ENCODE results near the gene MAEL. TPM values are rescaled to one million over a fixed set of nuclear protein-coding genes. Genes with fewer than 3 reads are reported as not detected.

Gene MAEL
- total RNA-seq, 4 donors from 2014 or later: not detected

GRCh38 chr1:166953491-166953890, 35.6 kb upstream of the MAEL start:
- peaks cover under 1% of the 10 kb centered on the region for H3K27me3 ChIP-seq
- no peak overlapping the region for H3K27ac ChIP-seq
- TF ChIP-seq CTCF (IDR thresholded peaks at IDR 0.05) (no peak), POLR2A (IDR thresholded peaks at IDR 0.05) (no peak), POLR2AphosphoS5 (IDR thresholded peaks at IDR 0.05) (no peak), EP300 (IDR thresholded peaks at IDR 0.05; ENCODE audit: low read depth) (no peak)
- no peak for DNase-seq
- H3K36me3 ChIP-seq: no peaks in the 10 kb centered on the region
- no peaks in the 10 kb centered on the region for H3K9me3 ChIP-seq
- H3K4me1 ChIP-seq: peaks cover 0 to 14% (median 4%) of the 10 kb centered on the region in 4 donors
- intact Hi-C loops (cut with DNase I; ENCODE audit: low total_unique reads) (no loop called here), in situ Hi-C loops (cut with MboI; ENCODE audit: low pct_ligation_motif_present in 1 of 4, low pct_unique_long_range_greater_than_20kb in 1 of 4, low sequenced_read_pairs in 3 of 4) (no loop called here)
- no peak overlapping the region for H3K4me3 ChIP-seq

- no peaks in the 10 kb centered on the region for H3K9me3 ChIP-seq
- no peak for DNase-seq
- H3K4me3 ChIP-seq: no peak overlapping the region
- peaks cover 0 to 13% (median 4%) of the 10 kb centered on the region in 4 donors for H3K4me1 ChIP-seq
- in situ Hi-C loops (cut with MboI; ENCODE audit: low pct_ligation_motif_present in 1 of 4, low pct_unique_long_range_greater_than_20kb in 1 of 4, low sequenced_read_pairs in 3 of 4): no loop called here
- WGBS, 2 donors (ENCODE audit: low coverage in 1 of 2): 91% methylated on average over 2 of the region's 2 CpGs; no CpG with 5 or more reads in 1 of the 2 donors
- no peak overlapping the region for H3K27ac ChIP-seq
- H3K27me3 ChIP-seq: no peaks in the 10 kb centered on the region
- H3K36me3 ChIP-seq: no peaks in the 10 kb centered on the region
- intact Hi-C loops (cut with DNase I; ENCODE audit: low total_unique reads): no loop called here
- TF ChIP-seq EP300 (IDR thresholded peaks at IDR 0.05; ENCODE audit: low read depth): no peak
- no peak for TF ChIP-seq CTCF (IDR thresholded peaks at IDR 0.05)
- no peak for TF ChIP-seq POLR2AphosphoS5 (IDR thresholded peaks at IDR 0.05)
- TF ChIP-seq POLR2A (IDR thresholded peaks at IDR 0.05): no peak
Measured at GRCh38 chr1:166956057-166956850, 32.8 kb upstream of the MAEL start.

GRCh38 chr1:166956872-166957271, 32.2 kb upstream of the MAEL start:
- no peaks in the 10 kb centered on the region for H3K36me3 ChIP-seq
- TF ChIP-seq POLR2AphosphoS5 (IDR thresholded peaks at IDR 0.05) (no peak), EP300 (IDR thresholded peaks at IDR 0.05; ENCODE audit: low read depth) (no peak), CTCF (IDR thresholded peaks at IDR 0.05) (no peak), POLR2A (IDR thresholded peaks at IDR 0.05) (no peak)
- in situ Hi-C loops (cut with MboI; ENCODE audit: low pct_ligation_motif_present in 1 of 4, low pct_unique_long_range_greater_than_20kb in 1 of 4, low sequenced_read_pairs in 3 of 4) (no loop called here), intact Hi-C loops (cut with DNase I; ENCODE audit: low total_unique reads) (no loop called here)
- no peaks in the 10 kb centered on the region for H3K9me3 ChIP-seq
- peaks cover 0 to 7% (median 3%) of the 10 kb centered on the region in 4 donors for H3K4me1 ChIP-seq
- WGBS, 2 donors (ENCODE audit: low coverage in 1 of 2): 93 to 97% methylated on average over 2 of the region's 2 CpGs
- H3K27me3 ChIP-seq: no peaks in the 10 kb centered on the region
- H3K27ac ChIP-seq: no peak overlapping the region
- DNase-seq: no peak
- no peak overlapping the region for H3K4me3 ChIP-seq

GRCh38 chr1:166960858-166961474, 28.1 kb upstream of the MAEL start:
- H3K36me3 ChIP-seq: no peaks in the 10 kb centered on the region
- in situ Hi-C loops (cut with MboI; ENCODE audit: low pct_ligation_motif_present in 1 of 4, low pct_unique_long_range_greater_than_20kb in 1 of 4, low sequenced_read_pairs in 3 of 4): no loop called here
- no peak for TF ChIP-seq CTCF (IDR thresholded peaks at IDR 0.05)
- no peak for TF ChIP-seq EP300 (IDR thresholded peaks at IDR 0.05; ENCODE audit: low read depth)
- no peak for TF ChIP-seq POLR2A (IDR thresholded peaks at IDR 0.05)
- TF ChIP-seq POLR2AphosphoS5 (IDR thresholded peaks at IDR 0.05): no peak

More at GRCh38 chr1:166960858-166961474, 28.1 kb upstream of the MAEL start:
- DNase-seq: no peak
- intact Hi-C loops (cut with DNase I; ENCODE audit: low total_unique reads): no loop called here
- Histone ChIP-seq H3K27me3 (peaks cover 2% of the 10 kb centered on the region), H3K27ac (no peak overlapping the region), H3K4me1 (no peaks in the 10 kb centered on the region), H3K4me3 (no peak overlapping the region), H3K9me3 (no peaks in the 10 kb centered on the region)
- 100% methylated on average over 1 of the region's 1 CpG for WGBS, 2 donors (ENCODE audit: low coverage in 1 of 2)
